Measurements from ENCODE around the gene TIMM44. TPM values are rescaled to one million over a fixed set of nuclear protein-coding genes. Genes with fewer than 3 reads are reported as not detected.

TIMM44 gene
- total and polyA plus RNA-seq, 10 of the 15 experiments (the other 5 are each of a cell fraction or from before 2014, with no cell fraction given): 6.6 to 90.7 (median 57.6) TPM

DNA sequence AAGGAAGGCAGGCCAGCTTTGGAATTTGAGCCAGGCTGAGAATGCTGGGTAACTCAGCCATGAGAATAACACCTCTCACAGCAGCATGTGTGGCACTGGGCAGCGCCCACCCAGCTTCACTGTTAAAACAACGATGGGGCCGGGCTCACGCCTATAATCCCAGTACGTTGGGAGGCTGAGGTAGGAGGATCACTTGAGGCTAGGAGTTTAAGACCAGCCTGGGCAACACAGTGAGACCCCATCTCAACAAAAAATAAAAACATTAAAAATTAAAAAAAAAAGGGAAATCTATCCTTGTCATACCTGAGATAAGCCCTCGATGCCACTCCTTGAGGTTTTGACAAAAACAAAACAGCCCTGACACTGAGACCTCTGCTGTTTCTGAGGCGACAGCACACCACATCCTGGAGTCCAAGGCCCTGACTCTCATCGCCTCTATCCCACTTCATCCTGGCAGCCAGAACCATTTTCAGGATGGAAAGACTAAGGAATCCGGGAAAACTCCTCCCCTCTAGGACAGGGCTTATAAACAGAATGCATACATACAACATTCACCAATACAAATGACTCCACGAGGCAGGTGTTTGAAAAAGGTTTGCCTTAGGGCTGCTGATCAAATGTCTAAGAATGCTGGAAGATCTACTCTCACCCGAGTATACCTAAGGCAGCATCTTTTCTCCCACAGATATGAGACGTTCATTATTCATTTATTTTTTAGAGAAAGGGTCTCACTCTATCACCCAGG lies 22.6 kb upstream of the TIMM44 start:
- Histone ChIP-seq H3K4me2 (ENCODE audit: control insufficient read depth, insufficient read depth) (no peak overlapping the region), H2AFZ (ENCODE audit: control insufficient read depth, low read depth, low read length) (no peak overlapping the region), H3K4me1 (ENCODE audit: control insufficient read depth, insufficient read depth, low read length) (no peaks in the 10 kb centered on the region), H3K4me3 (no peak overlapping the region), H3K27ac (ENCODE audit: control insufficient read depth, insufficient read depth) (no peak overlapping the region), H3K9ac (ENCODE audit: control insufficient read depth, insufficient read depth, low read length) (no peak overlapping the region), H3K36me3 (ENCODE audit: control insufficient read depth in 2 of 2, insufficient read depth in 2 of 2, low read length in 1 of 2) (peaks cover 33 to 36% of the 10 kb centered on the region in 2 experiments; a peak in 3 of 4 replicates), H3K9me3 (replicated peaks; ENCODE audit: control insufficient read depth, insufficient read depth, low read length) (no peaks in the 10 kb centered on the region), H4K20me1 (ENCODE audit: control insufficient read depth, insufficient read depth) (no peaks in the 10 kb centered on the region), H3K27me3 (replicated peaks in 1 of 2; ENCODE audit: control insufficient read depth in 2 of 2, insufficient read depth in 2 of 2, low read length in 1 of 2) (no peaks in the 10 kb centered on the region), H3K79me2 (ENCODE audit: control insufficient read depth, insufficient read depth, low read length) (no peaks in the 10 kb centered on the region)
- ChIA-PET SMC1A (ENCODE audit: uncharacterized antibody, unreplicated experiment) (interaction anchor here (1.0 kb wide), 1 partner anchor 22 kb away, joined by 4 read pairs; the partner anchor contains the start of gene TIMM44), CTCF (interaction anchor here (0.9 kb wide), 1 partner anchor 8 kb away, joined by 4 read pairs; no protein-coding TSS in a partner anchor), POLR2A (interaction anchor here (0.7 kb wide), 1 partner anchor 736 kb away, joined by 3 read pairs; no protein-coding TSS in a partner anchor), RAD21 (ENCODE audit: unreplicated experiment) (no interaction called here)
- intact Hi-C loops (cut with micrococcal nuclease; ENCODE audit: unreplicated experiment): no loop called here
- TF ChIP-seq, protein P1, sequence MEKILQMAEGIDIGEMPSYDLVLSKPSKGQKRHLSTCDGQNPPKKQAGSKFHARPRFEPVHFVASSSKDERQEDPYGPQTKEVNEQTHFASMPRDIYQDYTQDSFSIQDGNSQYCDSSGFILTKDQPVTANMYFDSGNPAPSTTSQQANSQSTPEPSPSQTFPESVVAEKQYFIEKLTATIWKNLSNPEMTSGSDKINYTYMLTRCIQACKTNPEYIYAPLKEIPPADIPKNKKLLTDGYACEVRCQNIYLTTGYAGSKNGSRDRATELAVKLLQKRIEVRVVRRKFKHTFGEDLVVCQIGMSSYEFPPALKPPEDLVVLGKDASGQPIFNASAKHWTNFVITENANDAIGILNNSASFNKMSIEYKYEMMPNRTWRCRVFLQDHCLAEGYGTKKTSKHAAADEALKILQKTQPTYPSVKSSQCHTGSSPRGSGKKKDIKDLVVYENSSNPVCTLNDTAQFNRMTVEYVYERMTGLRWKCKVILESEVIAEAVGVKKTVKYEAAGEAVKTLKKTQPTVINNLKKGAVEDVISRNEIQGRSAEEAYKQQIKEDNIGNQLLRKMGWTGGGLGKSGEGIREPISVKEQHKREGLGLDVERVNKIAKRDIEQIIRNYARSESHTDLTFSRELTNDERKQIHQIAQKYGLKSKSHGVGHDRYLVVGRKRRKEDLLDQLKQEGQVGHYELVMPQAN (conservative IDR thresholded peaks at IDR 0.05): no peak
- TF ChIP-seq, protein P2, sequence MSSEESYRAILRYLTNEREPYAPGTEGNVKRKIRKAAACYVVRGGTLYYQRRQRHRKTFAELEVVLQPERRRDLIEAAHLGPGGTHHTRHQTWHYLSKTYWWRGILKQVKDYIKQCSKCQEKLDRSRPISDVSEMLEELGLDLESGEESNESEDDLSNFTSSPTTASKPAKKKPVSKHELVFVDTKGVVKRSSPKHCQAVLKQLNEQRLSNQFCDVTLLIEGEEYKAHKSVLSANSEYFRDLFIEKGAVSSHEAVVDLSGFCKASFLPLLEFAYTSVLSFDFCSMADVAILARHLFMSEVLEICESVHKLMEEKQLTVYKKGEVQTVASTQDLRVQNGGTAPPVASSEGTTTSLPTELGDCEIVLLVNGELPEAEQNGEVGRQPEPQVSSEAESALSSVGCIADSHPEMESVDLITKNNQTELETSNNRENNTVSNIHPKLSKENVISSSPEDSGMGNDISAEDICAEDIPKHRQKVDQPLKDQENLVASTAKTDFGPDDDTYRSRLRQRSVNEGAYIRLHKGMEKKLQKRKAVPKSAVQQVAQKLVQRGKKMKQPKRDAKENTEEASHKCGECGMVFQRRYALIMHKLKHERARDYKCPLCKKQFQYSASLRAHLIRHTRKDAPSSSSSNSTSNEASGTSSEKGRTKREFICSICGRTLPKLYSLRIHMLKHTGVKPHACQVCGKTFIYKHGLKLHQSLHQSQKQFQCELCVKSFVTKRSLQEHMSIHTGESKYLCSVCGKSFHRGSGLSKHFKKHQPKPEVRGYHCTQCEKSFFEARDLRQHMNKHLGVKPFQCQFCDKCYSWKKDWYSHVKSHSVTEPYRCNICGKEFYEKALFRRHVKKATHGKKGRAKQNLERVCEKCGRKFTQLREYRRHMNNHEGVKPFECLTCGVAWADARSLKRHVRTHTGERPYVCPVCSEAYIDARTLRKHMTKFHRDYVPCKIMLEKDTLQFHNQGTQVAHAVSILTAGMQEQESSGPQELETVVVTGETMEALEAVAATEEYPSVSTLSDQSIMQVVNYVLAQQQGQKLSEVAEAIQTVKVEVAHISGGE (CRISPR knock-in tag; IDR thresholded peaks at IDR 0.05): no peak
- no peak for FAIRE-seq
- DNase-seq (ENCODE audit: low read depth, low spot score): no peak
- 97% methylated on average over 12 of the region's 12 CpGs for WGBS (ENCODE audit: insufficient coverage, insufficient replicate concordance, low lambda C conversion rate, missing lambda C conversion rate)
- in situ Hi-C loops (cut with MboI): no loop called here
- no TSS peak for BruUV-seq (replicated peaks)
- ATAC-seq: no peak

Data from GM12878 (cell line).